Lung microvascular endothelial cell (primary cell): ENCODE data around the gene PERM1. TPM values are rescaled to one million over a fixed set of nuclear protein-coding genes. Genes with fewer than 3 reads are reported as not detected.
"Not testable (repeated sequence)": the region's sequence is repeated elsewhere in the genome, so short reads cannot be mapped to it uniquely, and the experiment has no call there.

Experiments
- DNase-seq, 2 donors: peaks; one replicate each; pipeline versions ENCODE4 v3.0.0 to v3.0.0-alpha.2; 2010; ENCODE audit warnings: low read depth in 2 of 2
- total RNA-seq: library from RNA; depleted of rRNA; stranded (reverse); fragments of >200 nt; gene quantifications from 2 replicates; pipeline ENCODE4 v1.2.1, GENCODE V29; 2014

The PERM1 gene
- total RNA-seq, 1 donor from 2014 or later = not detected

GRCh38 chr1:1017397-1018320, 35.8 kb upstream of the PERM1 start:
- not testable (repeated sequence) for DNase-seq

GRCh38 chr1:1014799-1015681, 33.1 kb upstream of the PERM1 start:
- peak; percentile 41 to 47 for DNase-seq

- DNase-seq = peak in 1 of 2 donors; percentile 54
These were observed 32.2 kb upstream of the PERM1 start for GRCh38 chr1:1013922-1014648.

GRCh38 chr1:1013105-1013921, 31.4 kb upstream of the PERM1 start, which contains the start of gene ISG15:
Gene ISG15, plus strand, starts transcription at chr1:1013497. Its CDS starts 77 bp downstream, at chr1:1013574.
- peak; percentile 91 to 96 for DNase-seq

GRCh38 chr1:1012736-1013104, 30.8 kb upstream of the PERM1 start:
- not testable (repeated sequence) for DNase-seq

- no peak for DNase-seq
These were observed 29.6 kb upstream of the PERM1 start for GRCh38 chr1:1011396-1011949.

GRCh38 chr1:1010131-1010530, 28.2 kb upstream of the PERM1 start:
- not testable (repeated sequence) for DNase-seq

- peak in 1 of 2 donors; percentile 58 for DNase-seq
These were observed 24.6 kb upstream of the PERM1 start for GRCh38 chr1:1006305-1007159.

- DNase-seq = no peak
These were observed 23.9 kb upstream of the PERM1 start for GRCh38 chr1:1005774-1006304.

- DNase-seq = peak; percentile 63 to 68
These were observed 23.1 kb upstream of the PERM1 start for GRCh38 chr1:1004780-1005697.

GRCh38 chr1:1004420-1004779, 22.5 kb upstream of the PERM1 start:
- DNase-seq = no peak

- DNase-seq = no peak
These were observed 21.9 kb upstream of the PERM1 start for GRCh38 chr1:1003618-1004419.

GRCh38 chr1:1001057-1001783, 19.3 kb upstream of the PERM1 start:
- no peak for DNase-seq

- peak; percentile 89 to 96 for DNase-seq
These were observed 18.6 kb upstream of the PERM1 start for GRCh38 chr1:1000357-1001056.

GRCh38 chr1:999725-1000356, 17.9 kb upstream of the PERM1 start, which contains the start of gene HES4:
Gene HES4, minus strand, starts transcription at chr1:1000097. Its CDS starts 124 bp downstream, at chr1:999973.
- peak; percentile 94 to 98 for DNase-seq
